Mesenchymal stem cell (in vitro differentiated cells and primary cell): ENCODE data around the gene VPS8.
"Not testable (repeated sequence)": the region's sequence is repeated elsewhere in the genome, so short reads cannot be mapped to it uniquely, and the experiment has no call there.

ENCODE experiments used
- DNase-seq: peaks from one replicate; pipeline ENCODE4 v3.0.0-alpha.2; 2013
- H2AFZ ChIP-seq: one replicate; pipeline ENCODE4 v1.6.1; 2013; ENCODE audit warnings: low read depth, mild to moderate bottlenecking, control low read depth, inconsistent platforms, low read length, moderate library complexity
- H2AK5ac ChIP-seq: 2 replicates; pipeline ENCODE4 v1.6.1; 2013; ENCODE audit warnings: low read length, moderate library complexity, mild to moderate bottlenecking, inconsistent platforms; ENCODE audit not compliant: severe bottlenecking
- H2BK120ac ChIP-seq: one replicate; pipeline ENCODE4 v1.6.1; 2013; ENCODE audit warnings: low read depth, mild to moderate bottlenecking, inconsistent platforms, low read length, moderate library complexity
- H2BK12ac ChIP-seq, 2 experiments: one replicate each; pipeline ENCODE4 v1.6.1; 2013; ENCODE audit warnings: inconsistent platforms in 2 of 2, low read length in 2 of 2, mild to moderate bottlenecking in 2 of 2, moderate library complexity in 2 of 2, control low read depth in 1 of 2
- H2BK15ac ChIP-seq: one replicate; pipeline ENCODE4 v1.6.1; 2013; ENCODE audit warnings: mild to moderate bottlenecking, low read depth, inconsistent platforms; ENCODE audit not compliant: poor library complexity, severe bottlenecking
- H2BK5ac ChIP-seq: 2 replicates; pipeline ENCODE4 v1.6.1; 2013; ENCODE audit warnings: low read depth, mild to moderate bottlenecking, low read length, control low read depth, inconsistent platforms; ENCODE audit not compliant: poor library complexity, severe bottlenecking
- H3K14ac ChIP-seq, 2 experiments: one replicate each; pipeline ENCODE4 v1.6.1; 2013; ENCODE audit warnings: inconsistent platforms in 2 of 2, low read length in 2 of 2, control low read depth in 1 of 2, mild to moderate bottlenecking in 1 of 2, moderate library complexity in 1 of 2
- H3K18ac ChIP-seq, 2 experiments: one replicate each; pipeline ENCODE4 v1.6.1; 2013; ENCODE audit warnings: inconsistent platforms in 2 of 2, low read length in 2 of 2, control low read depth in 1 of 2, low read depth in 1 of 2, mild to moderate bottlenecking in 1 of 2
- H3K23ac ChIP-seq, 2 experiments: one replicate each; pipeline ENCODE4 v1.6.1; 2013; ENCODE audit warnings: inconsistent platforms in 2 of 2, low read length in 2 of 2, mild to moderate bottlenecking in 2 of 2, moderate library complexity in 2 of 2, control low read depth in 1 of 2
- H3K27ac ChIP-seq: 2 replicates; pipeline ENCODE4 v1.5.1; 2013; ENCODE audit warnings: mild to moderate bottlenecking, moderate library complexity, low read length, control low read depth, inconsistent platforms; ENCODE audit not compliant: poor library complexity, severe bottlenecking
- H3K27me3 ChIP-seq, 2 experiments: 2 replicates each; pipeline versions ENCODE4 v1.6.1 to v1.7.0; 2013; ENCODE audit warnings: low read length in 2 of 2, mild to moderate bottlenecking in 2 of 2, moderate library complexity in 2 of 2, control low read depth in 1 of 2, inconsistent platforms in 1 of 2; ENCODE audit not compliant: control insufficient read depth in 1 of 2, insufficient read depth in 1 of 2
- H3K36me3 ChIP-seq, 2 experiments: 2 replicates each; pipeline versions ENCODE4 v1.6.1 to v1.7.0; 2013; ENCODE audit warnings: low read length in 2 of 2, control low read depth in 1 of 2, inconsistent platforms in 1 of 2, low read depth in 1 of 2, mild to moderate bottlenecking in 1 of 2; ENCODE audit not compliant: insufficient read depth in 2 of 2, control insufficient read depth in 1 of 2
- H3K4ac ChIP-seq, 2 experiments: one replicate each; pipeline ENCODE4 v1.6.1; 2013; ENCODE audit warnings: inconsistent platforms in 2 of 2, low read length in 2 of 2, mild to moderate bottlenecking in 2 of 2, moderate library complexity in 2 of 2, control low read depth in 1 of 2, low read depth in 1 of 2
- H3K4me1 ChIP-seq: 2 replicates; pipeline ENCODE4 v1.6.1; 2013; ENCODE audit warnings: low read depth, low read length, control low read depth; ENCODE audit not compliant: control insufficient read depth, insufficient read depth
- H3K4me2 ChIP-seq: 2 replicates; pipeline ENCODE4 v1.6.1; 2013; ENCODE audit warnings: low read length, mild to moderate bottlenecking, inconsistent platforms; ENCODE audit not compliant: poor library complexity, severe bottlenecking
- H3K4me3 ChIP-seq, 2 experiments: 2 replicates each; pipeline versions ENCODE4 v1.5.1 to v1.7.0; 2013; ENCODE audit warnings: low read length in 2 of 2, mild to moderate bottlenecking in 2 of 2, control low read depth in 1 of 2, low read depth in 1 of 2; ENCODE audit not compliant: insufficient read depth in 1 of 2
- H3K79me1 ChIP-seq: replicated peaks from 2 replicates; pipeline ENCODE4 v1.6.1; 2013; ENCODE audit warnings: mild to moderate bottlenecking, control low read depth, low read length, inconsistent platforms; ENCODE audit not compliant: poor library complexity, severe bottlenecking
- H3K9ac ChIP-seq: 2 replicates; pipeline ENCODE4 v1.7.0; 2013; ENCODE audit warnings: mild to moderate bottlenecking, low read length, moderate library complexity
- H3K9me3 ChIP-seq: 2 replicates; pipeline ENCODE4 v1.7.0; 2013; ENCODE audit warnings: mild to moderate bottlenecking, low read length; ENCODE audit not compliant: control insufficient read depth
- H4K8ac ChIP-seq: one replicate; pipeline ENCODE4 v1.6.1; 2013; ENCODE audit warnings: inconsistent platforms, mild to moderate bottlenecking, low read length, moderate library complexity
- H4K91ac ChIP-seq: one replicate; pipeline ENCODE4 v1.6.1; 2013; ENCODE audit warnings: mild to moderate bottlenecking, low read length, inconsistent platforms
- WGBS: methylation state at CpG from one replicate; pipeline ENCODE4 v1.1.7; 2013; ENCODE audit warnings: mixed read lengths; 5-methylcytosine and 5-hydroxymethylcytosine counted together

Gene VPS8

GRCh38 chr3:184949251-184949965 lies 137.4 kb downstream of the VPS8 start:
- no peaks in the 10 kb centered on the region for H3K27me3 ChIP-seq
- DNase-seq: no peak
- H2BK15ac ChIP-seq: no peak overlapping the region
- H3K18ac ChIP-seq: no peak overlapping the region
- H3K4me3 ChIP-seq: no peak overlapping the region
- no peak overlapping the region for H3K14ac ChIP-seq
- peaks cover 0 to 2% of the 10 kb centered on the region in 2 experiments for H3K36me3 ChIP-seq
- H3K9ac ChIP-seq: no peak overlapping the region
- H4K8ac ChIP-seq: no peak overlapping the region
- no peak overlapping the region for H3K27ac ChIP-seq
- H3K23ac ChIP-seq: no peak overlapping the region
- H3K4me2 ChIP-seq: no peak overlapping the region
- H3K79me1 ChIP-seq: peaks cover 3% of the 10 kb centered on the region
- H2AK5ac ChIP-seq: no peak overlapping the region
- H3K4me1 ChIP-seq: no peaks in the 10 kb centered on the region
- no peak overlapping the region for H2BK5ac ChIP-seq
- no peak overlapping the region for H2BK12ac ChIP-seq
- no peaks in the 10 kb centered on the region for H3K9me3 ChIP-seq
- no peak overlapping the region for H4K91ac ChIP-seq
- H2BK120ac ChIP-seq: no peak overlapping the region
- WGBS: 92% methylated on average over 4 of the region's 4 CpGs
- H2AFZ ChIP-seq: no peak overlapping the region
- H3K4ac ChIP-seq: no peak overlapping the region

GRCh38 chr3:184950816-184951215 lies 138.8 kb downstream of the VPS8 start:
- not testable (repeated sequence) for H3K4ac ChIP-seq

GRCh38 chr3:184952671-184953070 lies 140.7 kb downstream of the VPS8 start:
- Histone ChIP-seq H3K9me3 (no peaks in the 10 kb centered on the region), H2BK12ac (no peak overlapping the region), H2BK120ac (no peak overlapping the region), H3K79me1 (peaks cover 3% of the 10 kb centered on the region), H3K4me1 (no peaks in the 10 kb centered on the region), H3K27me3 (no peaks in the 10 kb centered on the region), H4K8ac (peak overlapping the region; percentile 29), H3K4me3 (no peak overlapping the region), H4K91ac (no peak overlapping the region), H2BK5ac (no peak overlapping the region), H3K23ac (no peak overlapping the region), H3K9ac (no peak overlapping the region), H3K4me2 (no peak overlapping the region), H3K36me3 (peaks cover 0 to 14% of the 10 kb centered on the region in 2 experiments), H2AK5ac (no peak overlapping the region), H2BK15ac (no peak overlapping the region), H3K27ac (no peak overlapping the region), H2AFZ (no peak overlapping the region), H3K18ac (no peak overlapping the region), H3K14ac (no peak overlapping the region), H3K4ac (no peak overlapping the region)
- DNase-seq: peak; percentile 69
- 88% methylated on average over 3 of the region's 3 CpGs for WGBS

More at GRCh38 chr3:184950816-184951215, 138.8 kb downstream of the VPS8 start:
- not testable (repeated sequence) for H3K23ac ChIP-seq, H4K8ac ChIP-seq, H3K79me1 ChIP-seq, H3K27ac ChIP-seq, H3K9me3 ChIP-seq, H2AFZ ChIP-seq, DNase-seq, H3K4me2 ChIP-seq, H3K36me3 ChIP-seq, H3K4me3 ChIP-seq, H3K9ac ChIP-seq, H3K14ac ChIP-seq, H2AK5ac ChIP-seq, H2BK120ac ChIP-seq, H3K4me1 ChIP-seq, H2BK12ac ChIP-seq, H2BK5ac ChIP-seq, H2BK15ac ChIP-seq, H3K27me3 ChIP-seq, H3K18ac ChIP-seq, H4K91ac ChIP-seq
- WGBS: 80% methylated on average over 1 of the region's 1 CpG

- WGBS: 80% methylated on average over 1 of the region's 2 CpGs
- no peaks in the 10 kb centered on the region for H3K9me3 ChIP-seq
- H2BK5ac ChIP-seq: no peak overlapping the region
- H2BK120ac ChIP-seq: no peak overlapping the region
- H3K18ac ChIP-seq: no peak overlapping the region
- peak overlapping the region; percentile 27 for H2AFZ ChIP-seq
- no peak overlapping the region for H3K4me2 ChIP-seq
- no peak overlapping the region for H3K14ac ChIP-seq
- no peaks in the 10 kb centered on the region for H3K27me3 ChIP-seq
- DNase-seq: no peak
- H3K9ac ChIP-seq: no peak overlapping the region
- H3K36me3 ChIP-seq: peaks cover 0 to 21% of the 10 kb centered on the region in 2 experiments
- H3K27ac ChIP-seq: no peak overlapping the region
- H2BK12ac ChIP-seq: no peak overlapping the region
- H3K79me1 ChIP-seq: peaks cover 3% of the 10 kb centered on the region
- H4K8ac ChIP-seq: peak overlapping the region; percentile 17
- H3K23ac ChIP-seq: no peak overlapping the region
- H2AK5ac ChIP-seq: no peak overlapping the region
- H2BK15ac ChIP-seq: no peak overlapping the region
- no peaks in the 10 kb centered on the region for H3K4me1 ChIP-seq
- H3K4ac ChIP-seq: no peak overlapping the region
- H4K91ac ChIP-seq: no peak overlapping the region
- H3K4me3 ChIP-seq: no peak overlapping the region
Observed at GRCh38 chr3:184953401-184953800, 141.4 kb downstream of the VPS8 start.
